ENCODE results near the gene KREMEN2. TPM values are rescaled to one million over a fixed set of nuclear protein-coding genes. Genes with fewer than 3 reads are reported as not detected.

KREMEN2 gene
- total and polyA plus RNA-seq, 2 of the 8 experiments (the other 6 are each of a cell fraction or from before 2014, with no cell fraction given), result 6.6 to 7.0 TPM

DNA sequence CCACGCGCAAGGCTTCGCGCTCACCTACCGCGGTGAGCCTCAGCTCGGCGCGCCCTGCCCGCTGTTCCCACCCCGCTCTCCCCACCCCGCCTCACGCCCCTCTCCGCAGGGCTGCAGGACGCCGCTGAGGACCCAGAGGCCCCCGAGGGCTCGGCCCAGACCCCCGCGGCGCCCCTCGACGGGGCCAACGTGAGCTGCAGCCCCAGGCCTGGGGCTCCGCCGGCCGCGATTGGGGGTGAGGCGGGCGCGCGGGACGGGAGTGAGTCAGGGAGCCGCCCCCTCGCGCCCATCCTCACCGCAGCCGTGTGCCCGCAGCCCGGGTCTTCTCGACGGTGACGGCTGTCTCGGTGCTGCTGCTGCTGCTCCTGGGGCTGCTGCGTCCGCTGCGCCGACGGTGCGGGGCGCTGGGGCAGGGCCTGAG lies 3.1 kb downstream of the KREMEN2 start (continued):
- TF ChIP-seq GTF2F1 (IDR thresholded peaks at IDR 0.05; ENCODE audit: borderline replicate concordance, low read depth, low read length), result no peak
- no peak for TF ChIP-seq SRF (IDR thresholded peaks at IDR 0.05; ENCODE audit: low read depth, low read length)
